Stimulated activated CD4-positive, alpha-beta T cell treated with anti-CD3 and anti-CD28 coated beads, Interleukin-1b, Interleukin-23, amount 100 ng/mL, for 1 hour (primary cell): ENCODE data around the gene ANHX.
"Not testable (repeated sequence)": the region's sequence is repeated elsewhere in the genome, so short reads cannot be mapped to it uniquely, and the experiment has no call there.

ENCODE experiments used
- DNase-seq, 2 donors: peaks; one replicate each; pipeline ENCODE4 v3.0.0-alpha.2; 2020; ENCODE audit warnings: low read depth in 2 of 2

The ANHX gene

DNA sequence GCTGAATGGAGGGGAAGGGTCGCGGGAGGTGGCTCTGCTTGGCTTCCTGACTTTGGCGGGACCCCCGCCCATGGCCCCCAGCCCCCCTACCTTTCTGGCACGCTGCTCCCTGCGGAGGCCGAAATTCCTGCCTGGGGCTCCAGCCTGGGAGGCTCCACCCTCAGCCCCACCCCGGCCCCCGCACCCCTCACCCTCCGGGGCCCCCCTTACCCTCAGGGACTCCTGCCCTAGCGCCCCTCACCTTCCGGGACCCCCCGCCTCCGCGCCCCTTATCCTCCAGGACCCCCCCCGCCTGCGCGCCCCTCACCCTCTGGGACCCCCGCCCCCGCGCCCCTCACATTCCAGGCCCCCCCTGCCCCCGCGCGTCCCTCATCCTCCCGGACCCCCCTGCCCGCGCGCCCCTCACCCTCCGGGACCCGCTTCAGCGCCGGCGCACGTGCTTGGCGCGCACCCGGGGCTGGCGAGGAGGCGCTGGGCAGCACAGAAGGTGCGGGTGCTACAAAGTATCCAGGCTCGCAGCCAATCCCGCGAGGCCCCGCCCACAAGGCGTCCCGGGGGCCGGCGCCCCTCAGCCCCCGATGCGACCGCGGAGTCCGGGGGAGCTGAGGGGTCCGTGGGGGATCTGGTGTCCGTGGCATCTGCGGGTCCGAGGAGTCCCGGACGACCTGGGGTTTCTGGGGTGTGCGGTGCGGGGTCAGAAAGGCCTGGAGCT lies at the start of gene ANHX:
Gene ANHX (minus strand): TSS at position 477 of the 712 bp plus-strand sequence. CDS start 1,521 bp downstream, outside the sequence.
- no peak for DNase-seq

DNA sequence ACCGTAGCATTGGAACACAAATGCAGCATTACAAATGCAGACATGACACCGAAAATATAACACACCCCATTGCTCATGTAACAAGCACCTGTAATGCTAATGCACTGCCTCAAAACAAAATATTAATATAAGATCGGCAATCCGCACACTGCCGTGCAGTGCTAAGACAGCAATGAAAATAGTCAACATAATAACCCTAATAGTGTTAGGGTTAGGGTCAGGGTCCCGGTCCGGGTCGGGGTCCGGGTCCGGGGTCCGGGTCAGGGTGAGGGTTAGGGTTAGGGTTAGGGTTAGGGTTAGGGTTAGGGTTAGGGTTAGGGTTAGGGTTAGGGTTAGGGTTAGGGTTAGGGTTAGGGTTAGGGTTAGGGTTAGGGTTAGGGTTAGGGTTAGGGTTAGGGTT lies 29.0 kb upstream of the ANHX start:
- not testable (repeated sequence) for DNase-seq

DNA sequence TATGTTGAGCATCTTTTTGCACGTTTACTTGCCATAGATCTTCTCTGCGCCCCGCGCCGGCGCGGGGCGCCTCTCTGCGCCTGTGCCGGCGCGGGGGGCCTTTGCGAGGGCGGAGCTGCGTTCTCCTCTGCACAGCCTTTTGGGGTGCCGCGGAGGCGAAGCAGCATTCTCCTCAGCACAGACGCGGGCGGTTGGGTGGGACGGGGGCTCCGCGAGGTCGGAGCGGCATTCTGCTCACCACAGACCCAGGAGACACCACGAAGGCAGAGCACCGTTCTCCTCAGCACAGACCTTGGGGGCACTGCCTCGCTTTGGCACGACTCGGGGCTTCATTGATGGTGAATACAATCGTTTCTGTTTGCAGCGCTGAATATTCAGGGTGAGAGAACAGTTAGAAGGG lies 28.5 kb upstream of the ANHX start:
- DNase-seq: no peak

DNA sequence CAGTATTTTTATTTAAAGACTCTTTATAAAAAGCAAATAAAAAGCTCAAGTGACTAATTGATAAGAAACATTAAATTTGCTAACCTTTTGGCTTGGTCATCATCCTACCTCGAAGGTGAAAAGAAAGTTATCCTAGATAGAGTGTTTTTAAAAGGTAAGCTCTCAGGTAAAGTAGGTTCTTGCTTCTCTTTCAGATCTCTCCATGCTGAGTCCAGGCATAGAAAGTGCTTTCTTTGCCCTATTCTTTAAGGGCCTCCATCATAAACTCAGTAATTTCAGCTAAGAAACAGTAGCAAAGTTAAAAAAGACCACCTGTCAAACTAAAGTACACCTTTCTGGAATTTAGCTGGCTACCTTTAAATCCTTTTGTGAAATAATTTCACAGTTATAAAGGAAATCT lies 20.6 kb upstream of the ANHX start:
- DNase-seq: no peak

DNA sequence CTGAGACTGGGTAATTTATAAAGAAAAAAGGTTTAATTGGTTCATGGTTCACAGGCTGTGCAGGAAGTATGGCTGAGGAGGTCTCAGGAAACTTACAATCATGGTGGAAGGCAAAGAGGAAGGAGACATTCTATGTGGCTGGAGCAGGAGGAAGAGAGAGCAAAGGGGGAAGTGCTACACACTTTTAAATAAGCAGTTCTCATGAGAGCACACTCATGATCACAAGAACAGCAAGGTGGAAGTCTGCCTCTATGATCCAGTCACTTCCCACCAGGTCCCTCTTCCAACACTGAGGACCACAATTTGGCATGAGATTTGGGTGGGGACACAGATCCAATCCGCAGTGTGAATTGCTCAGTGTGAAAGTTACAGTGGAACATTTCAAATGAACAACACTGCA lies 20.2 kb upstream of the ANHX start:
- not testable (repeated sequence) for DNase-seq

DNA sequence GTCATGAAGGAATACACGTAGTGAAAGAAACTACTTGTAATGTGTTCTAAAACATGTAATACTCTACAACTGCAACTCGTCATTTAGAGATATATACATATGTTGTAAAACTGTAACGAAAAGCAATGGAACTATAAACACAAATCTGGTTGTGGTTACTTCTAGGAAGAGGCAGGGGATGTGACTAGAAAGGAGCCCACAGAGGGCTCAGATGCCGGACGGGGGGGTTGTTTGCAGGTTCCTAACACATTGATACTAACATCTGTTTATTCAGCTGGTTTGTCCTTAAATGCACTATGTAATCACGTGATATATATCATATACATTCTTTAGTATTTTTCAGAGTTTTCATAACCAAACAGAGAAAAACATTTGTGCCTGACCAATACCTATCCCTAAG lies 16.1 kb upstream of the ANHX start:
- DNase-seq: no peak

DNA sequence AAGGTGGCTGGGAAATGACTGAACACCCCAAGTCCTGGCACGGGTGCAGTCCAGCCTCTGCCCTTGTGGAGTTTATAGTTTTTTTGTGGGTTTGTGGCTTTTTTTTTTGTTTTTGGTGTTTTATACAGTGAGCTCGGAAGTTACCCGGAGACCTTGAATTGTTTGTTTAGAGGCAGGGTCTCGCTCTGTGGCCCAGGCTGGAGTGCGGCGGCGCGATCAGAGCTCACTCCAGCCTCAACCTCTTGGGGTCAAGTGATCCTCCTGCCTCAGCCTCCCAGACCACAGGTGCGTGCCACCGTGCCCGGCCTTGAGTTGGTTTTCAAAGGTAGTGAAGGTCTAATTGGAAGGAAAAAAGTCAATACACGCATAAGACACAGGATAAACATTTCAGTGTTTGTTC lies 879 bp upstream of the ANHX start:
- DNase-seq: no peak

DNA sequence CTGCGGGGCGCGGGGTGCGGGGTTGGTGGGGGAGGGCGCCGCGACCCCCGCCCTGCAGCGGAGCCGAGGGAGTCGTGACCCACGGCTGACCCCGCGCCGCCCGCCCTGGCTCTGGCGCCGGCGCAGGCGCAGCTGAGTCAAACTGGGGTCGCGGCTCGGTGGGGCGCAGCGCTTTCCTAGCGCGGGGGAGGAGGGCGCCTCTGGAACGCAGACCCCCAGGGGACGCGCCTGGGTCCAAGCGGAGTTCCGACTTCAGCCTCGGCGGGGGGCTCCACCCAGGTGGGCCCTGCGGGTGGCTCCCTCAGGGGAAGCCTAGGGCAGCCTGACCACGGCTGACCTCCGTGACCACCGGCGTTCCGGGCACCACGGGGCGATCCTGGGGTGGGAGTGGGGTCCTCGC lies 467 bp upstream of the ANHX start:
- DNase-seq: no peak

DNA sequence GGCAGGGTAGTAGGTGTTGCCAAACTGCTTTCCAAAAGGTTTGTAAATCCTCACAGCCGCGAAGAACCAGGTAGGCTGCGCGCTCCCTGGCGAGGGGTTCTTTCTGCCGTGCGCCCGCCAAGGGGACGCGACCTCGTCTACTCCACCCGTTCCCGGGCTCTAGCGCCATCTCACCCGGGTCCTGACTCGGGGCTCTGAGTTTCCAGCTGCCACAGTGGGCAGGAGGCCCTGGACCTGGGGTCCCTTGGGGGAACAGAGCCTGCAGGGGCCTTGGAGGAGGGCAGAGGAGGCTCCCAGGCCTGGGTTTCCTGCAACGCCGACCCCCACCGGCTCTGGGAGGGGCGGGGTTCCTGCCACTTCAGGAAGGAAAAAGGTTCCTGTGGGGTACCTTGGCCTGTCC lies 706 bp downstream of the ANHX start:
- no peak for DNase-seq

DNA sequence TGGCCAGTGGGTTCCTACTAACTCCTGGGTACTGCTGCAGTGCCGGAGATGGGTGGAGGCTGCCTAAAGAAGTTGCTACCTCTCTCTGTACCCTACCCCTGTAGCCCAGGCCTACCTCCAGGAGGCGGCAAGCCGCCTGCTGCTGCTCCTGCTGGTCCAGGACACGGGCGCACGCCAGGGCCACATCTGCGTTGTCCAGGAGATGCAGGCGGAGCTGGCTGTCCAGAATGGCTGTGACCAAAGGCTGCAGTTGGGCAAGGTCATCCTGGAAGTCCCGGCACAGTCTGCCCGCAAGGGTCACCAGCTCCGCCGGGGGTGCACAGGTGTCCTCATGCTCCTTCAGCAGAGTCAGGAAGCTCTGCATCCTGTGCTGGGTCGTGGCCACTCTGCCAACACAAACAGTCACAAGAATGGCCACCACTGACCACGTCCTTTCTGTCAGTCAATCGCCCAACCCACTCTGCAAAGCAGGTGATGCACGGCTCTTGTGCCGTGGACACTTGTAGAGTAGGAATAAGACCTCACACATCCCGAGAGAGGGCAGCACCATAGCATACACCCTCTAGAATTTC lies 1.6 kb downstream of the ANHX start:
- DNase-seq: no peak

DNA sequence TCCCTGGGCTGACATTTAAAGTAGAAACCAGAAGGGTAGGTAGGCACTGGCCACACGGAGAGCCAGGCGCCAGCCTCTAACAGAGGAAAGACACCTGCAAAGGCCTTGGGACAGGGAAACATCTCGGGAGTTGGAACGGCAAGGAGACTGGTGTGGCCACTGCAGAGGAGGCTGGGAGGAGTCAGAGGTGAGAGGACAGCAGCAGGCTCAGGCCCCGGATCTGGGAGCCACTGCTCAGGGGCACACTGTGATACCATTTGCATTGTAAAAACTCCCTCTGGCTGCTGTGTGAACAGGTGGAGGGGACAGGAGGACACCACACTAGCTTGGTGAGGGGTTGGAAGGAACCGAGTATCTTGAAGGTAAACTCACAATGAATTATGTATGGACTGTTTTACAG lies 2.7 kb downstream of the ANHX start:
- no peak for DNase-seq

DNA sequence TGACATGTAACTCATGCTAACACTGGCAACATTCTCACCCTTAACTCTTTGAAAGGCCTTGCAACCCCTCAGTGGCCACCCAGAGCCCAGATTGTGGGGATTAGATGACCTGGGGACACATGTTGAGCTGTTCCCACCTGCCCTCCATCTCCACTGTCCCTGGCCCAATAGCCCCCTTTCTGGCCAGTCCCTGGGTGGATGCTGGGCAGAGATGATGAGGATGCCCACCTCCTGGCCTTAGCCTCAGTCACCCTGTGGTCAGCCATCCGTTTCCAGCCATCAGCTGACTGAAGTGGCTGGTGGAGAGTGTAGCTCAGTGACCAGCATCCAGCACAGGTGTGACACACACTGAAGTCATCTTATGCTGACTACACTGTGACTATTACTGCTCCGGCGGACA lies 4.7 kb downstream of the ANHX start:
- no peak for DNase-seq

DNA sequence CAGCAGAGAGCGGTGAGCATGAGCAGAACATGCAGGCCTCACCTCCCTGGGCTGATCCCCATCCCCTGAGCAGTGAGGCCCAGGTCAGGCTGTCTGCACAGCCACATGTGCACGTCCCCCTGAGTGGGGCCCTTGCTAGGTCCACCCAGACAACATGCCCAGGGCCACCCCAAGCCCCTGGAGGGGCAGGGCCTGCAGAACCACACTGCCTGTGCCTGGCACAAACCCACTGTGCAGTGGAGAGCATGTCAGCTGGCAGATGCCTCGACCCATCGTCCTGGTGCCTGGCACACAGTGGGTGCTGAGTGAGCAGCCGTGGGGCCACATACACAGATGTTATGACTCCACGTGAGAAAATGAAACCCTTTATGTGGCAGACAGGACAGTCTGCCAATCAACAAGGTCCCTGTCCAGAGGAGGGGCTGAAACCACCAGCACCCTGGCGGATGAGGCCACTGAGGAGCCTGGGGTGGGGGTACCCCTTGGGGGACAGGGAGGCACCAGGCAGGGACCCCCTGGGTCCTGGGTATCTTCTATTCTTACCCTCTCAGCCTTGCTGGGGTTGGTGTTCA lies 8.3 kb downstream of the ANHX start:
- DNase-seq: no peak

DNA sequence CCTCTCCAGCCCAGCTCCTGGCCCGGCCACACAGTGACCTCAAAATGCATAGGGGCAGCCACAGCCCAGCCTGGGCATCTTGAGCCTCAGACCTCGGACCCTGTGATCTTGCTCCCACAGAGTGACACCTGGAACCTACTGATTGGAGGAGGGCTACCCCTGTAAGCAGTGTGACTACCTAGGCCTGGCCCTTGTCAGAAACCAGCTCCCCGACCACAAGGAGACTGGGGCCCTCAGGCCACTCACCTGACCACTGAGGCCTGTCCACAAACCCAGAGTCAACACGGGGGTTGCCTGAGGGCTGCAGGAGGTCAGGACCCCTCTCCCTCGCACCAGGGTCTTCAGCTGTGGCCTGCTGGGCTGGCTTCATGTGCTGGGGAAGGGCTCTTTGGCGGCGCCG lies 9.0 kb downstream of the ANHX start:
- DNase-seq: no peak

DNA sequence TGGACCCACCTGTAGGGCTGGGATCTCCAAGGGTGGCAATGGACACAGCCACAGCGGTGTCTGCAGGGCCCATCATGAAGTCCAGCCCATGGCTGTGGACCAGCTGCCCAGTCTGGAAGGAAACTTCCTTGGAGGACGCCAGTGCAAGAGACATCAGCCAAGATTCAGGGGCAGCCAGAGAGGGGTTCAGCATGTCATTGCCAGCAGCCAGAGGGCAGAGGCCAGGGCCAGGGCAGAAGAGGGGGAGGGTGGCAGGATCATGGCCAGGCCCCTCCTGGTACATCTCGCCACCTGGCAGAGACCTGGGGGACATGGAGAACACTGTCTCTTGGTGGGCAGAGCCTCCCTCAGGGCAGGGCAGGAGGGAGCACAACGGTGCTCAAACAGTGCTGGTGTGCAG lies 10.2 kb downstream of the ANHX start:
- DNase-seq: no peak

DNA sequence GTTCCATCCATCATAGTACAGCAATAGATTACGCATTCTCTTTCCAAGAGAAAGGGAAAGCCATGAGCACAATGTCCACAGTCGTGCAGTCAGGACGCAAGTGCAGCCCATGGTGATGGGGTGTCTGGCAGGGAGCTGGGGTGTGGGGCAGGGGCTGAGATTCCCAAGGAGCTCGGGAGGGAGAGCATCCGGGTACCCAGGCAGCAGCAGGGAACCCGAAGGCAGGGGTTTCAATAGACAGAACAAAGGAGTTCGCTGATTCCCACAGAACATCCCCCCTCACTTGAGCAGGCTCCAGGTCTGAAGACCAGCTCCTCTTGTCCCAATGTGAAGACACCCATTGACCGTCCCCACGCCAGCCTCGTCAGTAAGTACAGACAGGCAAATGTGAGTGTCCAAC lies 13.5 kb downstream of the ANHX start:
- DNase-seq: no peak

DNA sequence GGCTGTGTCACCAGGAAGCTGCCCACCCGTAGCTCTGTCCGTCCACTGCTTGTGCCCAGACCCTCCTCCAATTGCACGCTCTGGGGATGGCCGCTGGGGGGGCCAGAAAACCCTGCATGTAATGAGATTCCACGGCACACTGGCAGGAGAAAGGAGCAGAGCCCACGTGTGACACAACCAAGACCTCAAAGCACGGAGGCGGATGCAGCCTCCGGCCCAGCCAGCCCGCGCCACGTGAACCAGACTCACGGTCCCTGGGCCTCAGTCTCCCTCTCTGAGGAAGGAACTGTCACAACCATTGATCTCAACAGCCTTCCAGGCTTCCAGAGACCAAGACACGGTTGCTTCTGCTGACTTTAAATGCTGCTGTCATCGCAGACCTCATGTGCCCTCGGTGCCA lies 14.4 kb downstream of the ANHX start:
- no peak for DNase-seq

DNA sequence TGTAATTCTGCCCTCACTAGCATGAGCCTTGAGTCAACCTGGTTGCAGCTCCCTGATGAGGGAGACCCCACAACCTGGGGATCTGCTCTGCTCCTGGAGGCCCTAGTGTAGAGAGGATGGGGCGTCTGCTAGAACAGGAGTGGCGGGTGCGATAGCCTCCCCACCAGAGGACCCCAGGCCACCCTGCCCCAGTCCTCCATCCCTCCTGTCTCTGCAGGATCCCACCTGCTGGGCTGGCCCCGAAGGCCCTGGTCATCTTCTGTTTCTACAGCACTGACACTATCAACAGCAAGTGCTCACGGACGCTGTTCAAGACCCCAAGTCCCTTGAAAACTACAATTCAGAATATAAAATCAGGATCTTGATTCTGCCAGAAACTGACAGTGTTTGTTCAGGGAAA lies 15.2 kb downstream of the ANHX start:
- DNase-seq: no peak

DNA sequence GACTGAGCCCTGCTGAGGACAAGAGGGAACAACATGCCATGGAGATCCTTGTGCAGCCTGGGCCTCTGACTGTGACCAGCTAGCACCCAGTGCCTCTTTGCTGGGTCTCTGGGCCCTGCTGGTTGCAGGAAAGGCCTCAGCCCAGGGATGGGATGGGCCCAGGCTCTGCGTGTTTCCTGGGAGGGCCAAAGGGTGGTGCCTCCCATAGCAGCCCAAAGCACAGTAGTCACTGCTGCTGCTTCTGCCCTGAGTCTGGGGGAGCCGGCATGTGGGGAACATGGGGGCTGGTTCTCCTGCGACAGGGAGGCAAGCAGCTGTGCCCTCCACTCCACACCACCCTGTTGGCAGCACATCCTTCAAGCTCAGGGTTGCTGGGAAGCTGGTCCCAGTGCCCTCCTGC lies 18.5 kb downstream of the ANHX start:
- DNase-seq: no peak

DNA sequence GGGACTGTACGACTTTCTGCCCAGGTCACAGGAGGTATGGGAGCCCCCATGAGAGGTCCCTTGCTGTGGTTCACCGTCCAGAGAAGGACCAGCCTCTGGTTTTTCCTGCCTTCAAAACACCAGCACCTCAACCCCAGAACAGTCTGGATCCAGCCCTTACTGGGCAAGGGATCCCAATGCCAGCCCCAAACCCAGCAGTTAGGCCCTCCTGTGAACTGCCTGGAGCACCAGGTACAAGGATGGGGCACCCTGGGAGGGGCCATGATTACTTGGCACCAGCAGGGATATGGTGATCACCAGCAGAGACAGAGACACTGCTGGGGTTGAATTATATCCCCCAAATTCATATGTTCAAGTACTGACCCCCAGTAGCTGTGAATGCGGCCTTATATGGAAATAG lies 20.0 kb downstream of the ANHX start:
- DNase-seq: no peak

DNA sequence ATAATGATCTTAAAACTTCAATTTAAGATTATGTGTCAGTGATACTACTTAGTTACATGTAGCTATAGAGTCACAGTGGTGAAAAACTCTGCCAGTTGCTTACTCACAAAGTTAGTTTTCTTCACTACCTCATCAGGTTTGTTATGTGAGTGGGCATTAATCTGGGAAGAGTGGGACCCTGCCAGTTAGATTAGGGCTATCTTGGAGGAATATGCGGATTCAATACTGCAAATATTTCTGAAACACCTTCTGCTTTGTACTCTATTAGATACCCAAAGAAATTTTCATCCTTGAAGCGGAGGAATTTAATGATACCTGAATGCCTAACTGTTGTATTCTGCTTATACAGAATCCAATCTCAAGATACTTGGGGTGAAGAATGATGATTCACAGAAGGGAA lies 29.3 kb downstream of the ANHX start:
- no peak for DNase-seq

DNA sequence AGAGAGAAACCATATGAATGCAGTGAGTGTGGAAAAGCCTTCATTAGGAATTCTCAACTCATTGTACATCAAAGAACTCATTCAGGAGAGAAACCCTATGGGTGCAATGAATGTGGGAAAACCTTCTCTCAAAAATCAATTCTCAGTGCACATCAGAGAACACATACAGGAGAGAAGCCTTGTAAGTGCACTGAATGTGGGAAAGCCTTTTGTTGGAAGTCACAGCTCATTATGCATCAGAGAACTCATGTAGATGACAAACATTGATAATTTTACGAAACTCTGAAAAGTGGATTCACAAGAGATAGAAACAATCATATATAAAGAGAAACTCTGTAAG lies 31.4 kb downstream of the ANHX start:
- DNase-seq: no peak

DNA sequence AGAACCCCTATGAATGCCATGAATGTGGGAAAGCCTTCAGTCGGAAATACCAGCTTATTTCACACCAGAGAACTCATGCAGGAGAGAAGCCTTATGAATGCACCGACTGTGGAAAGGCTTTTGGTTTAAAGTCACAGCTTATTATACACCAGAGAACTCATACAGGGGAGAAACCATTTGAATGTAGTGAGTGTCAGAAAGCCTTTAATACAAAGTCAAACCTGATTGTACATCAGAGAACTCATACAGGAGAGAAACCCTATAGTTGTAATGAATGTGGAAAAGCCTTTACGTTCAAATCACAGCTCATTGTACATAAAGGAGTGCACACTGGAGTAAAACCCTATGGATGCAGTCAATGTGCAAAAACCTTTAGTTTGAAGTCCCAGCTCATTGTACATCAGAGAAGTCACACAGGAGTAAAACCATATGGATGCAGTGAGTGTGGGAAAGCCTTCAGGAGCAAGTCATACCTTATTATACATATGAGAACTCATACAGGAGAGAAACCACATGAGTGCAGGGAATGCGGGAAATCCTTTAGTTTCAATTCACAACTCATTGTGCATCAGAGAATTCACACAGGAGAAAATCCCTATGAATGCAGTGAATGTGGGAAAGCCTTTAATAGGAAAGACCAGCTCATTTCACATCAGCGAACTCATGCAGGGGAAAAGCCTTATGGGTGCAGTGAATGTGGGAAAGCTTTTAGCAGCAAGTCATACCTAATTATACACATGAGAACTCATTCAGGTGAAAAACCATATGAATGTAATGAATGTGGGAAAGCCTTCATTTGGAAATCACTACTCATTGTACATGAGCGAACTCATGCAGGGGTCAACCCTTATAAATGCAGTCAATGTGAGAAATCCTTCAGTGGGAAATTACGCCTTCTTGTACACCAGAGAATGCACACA lies 32.1 kb downstream of the ANHX start:
- DNase-seq: no peak
